ENCODE measurements around the gene STXBP5.

Gene STXBP5

DNA sequence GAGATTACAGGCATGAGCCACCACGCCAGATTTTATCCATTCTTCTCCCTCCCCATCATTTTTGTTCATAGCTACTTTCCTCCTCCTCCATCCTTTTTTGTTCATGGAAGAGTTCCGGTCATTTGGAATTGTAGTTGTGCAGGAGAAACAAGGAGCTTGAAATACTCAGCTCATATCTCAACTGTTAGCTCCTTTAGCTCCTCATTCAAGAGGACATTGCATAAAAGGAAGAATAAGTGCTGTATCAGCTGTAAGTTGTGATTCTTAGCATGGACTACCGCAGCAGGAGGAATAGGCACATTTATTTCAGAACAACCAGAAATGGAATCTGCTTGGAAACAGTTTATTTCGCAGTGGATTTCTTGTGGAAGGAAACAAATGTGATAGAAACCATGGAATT is 7.6 kb downstream of the STXBP5 start:
- no peaks in the 10 kb centered on the region for H3K79me1 ChIP-seq (ENCODE audit: low read length)
- no peak overlapping the region for H2BK120ac ChIP-seq (ENCODE audit: insufficient read depth, low read length, poor library complexity)
- no peak overlapping the region for H4K8ac ChIP-seq (ENCODE audit: low read depth, low read length)
- H3K9me3 ChIP-seq (ENCODE audit: insufficient read depth, low read depth, low read length) = no peaks in the 10 kb centered on the region
- H3K14ac ChIP-seq (ENCODE audit: low read length) = no peak overlapping the region
- H2BK5ac ChIP-seq (ENCODE audit: low read depth, low read length, poor library complexity) = no peak overlapping the region
- no peak overlapping the region for H4K91ac ChIP-seq (ENCODE audit: low read depth, low read length)
- no peak overlapping the region for H3K9ac ChIP-seq (ENCODE audit: low read length)
- H3K27ac ChIP-seq (ENCODE audit: low read depth, low read length) = no peak overlapping the region
- no peak overlapping the region for H4K12ac ChIP-seq (ENCODE audit: low read depth, low read length)
- H3K36me3 ChIP-seq (ENCODE audit: control insufficient read depth in 1 of 2, insufficient read depth in 2 of 2, low read length in 2 of 2) = peaks cover 5 to 6% of the 10 kb centered on the region in 2 experiments
- H3K23ac ChIP-seq (ENCODE audit: low read length) = no peak overlapping the region
- no peaks in the 10 kb centered on the region for H3K79me2 ChIP-seq (ENCODE audit: control insufficient read depth, insufficient read depth, low read length, poor library complexity)
- H3K4me1 ChIP-seq (ENCODE audit: control insufficient read depth in 1 of 2, insufficient read depth in 2 of 2, low read length in 2 of 2) = no peaks in the 10 kb centered on the region
- no CpG with 5 or more reads among the region's 4 CpGs for WGBS (ENCODE audit: extremely low coverage, insufficient coverage, insufficient read length)
- H2BK12ac ChIP-seq (ENCODE audit: low read length) = no peak overlapping the region
- no peak overlapping the region for H3K4ac ChIP-seq (ENCODE audit: low read depth, low read length)
- H3K18ac ChIP-seq (ENCODE audit: low read length) = no peak overlapping the region
- no peaks in the 10 kb centered on the region for H3K27me3 ChIP-seq (ENCODE audit: insufficient read depth, low read length)
- H3K4me2 ChIP-seq (ENCODE audit: low read length) = no peak overlapping the region
- H2AK5ac ChIP-seq (ENCODE audit: low read length) = no peak overlapping the region
- no peak overlapping the region for H2AFZ ChIP-seq (ENCODE audit: insufficient read depth, low read length, poor library complexity)
- DNase-seq = no peak
- no peak overlapping the region for H3K4me3 ChIP-seq (ENCODE audit: low read depth, low read length)

DNA sequence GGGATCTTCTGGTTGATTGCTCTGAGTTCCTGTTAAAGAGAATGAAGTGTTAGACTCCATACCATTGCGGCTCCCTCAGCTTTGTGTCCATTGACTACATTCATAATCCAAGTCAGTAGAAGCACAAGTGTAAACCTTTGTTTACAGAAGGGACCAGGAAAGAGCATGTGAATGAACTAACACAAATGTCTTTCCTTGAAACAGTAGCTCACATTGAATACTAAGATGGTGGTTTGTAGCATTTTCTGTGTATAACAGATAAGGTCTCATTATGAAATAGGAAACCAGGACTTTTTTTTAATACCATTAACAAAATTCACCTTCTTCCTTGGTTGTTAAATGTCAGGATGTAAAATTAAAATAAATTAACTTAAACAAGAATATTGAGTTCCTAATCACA is 8.4 kb downstream of the STXBP5 start:
- H4K12ac ChIP-seq (ENCODE audit: low read depth, low read length) = no peak overlapping the region
- no peak overlapping the region for H3K23ac ChIP-seq (ENCODE audit: low read length)
- no peak overlapping the region for H3K9ac ChIP-seq (ENCODE audit: low read length)
- H4K8ac ChIP-seq (ENCODE audit: low read depth, low read length) = no peak overlapping the region
- H2BK12ac ChIP-seq (ENCODE audit: low read length) = no peak overlapping the region
- no peak overlapping the region for H3K27ac ChIP-seq (ENCODE audit: low read depth, low read length)
- no peaks in the 10 kb centered on the region for H3K27me3 ChIP-seq (ENCODE audit: insufficient read depth, low read length)
- H3K4me2 ChIP-seq (ENCODE audit: low read length) = no peak overlapping the region
- no peaks in the 10 kb centered on the region for H3K79me1 ChIP-seq (ENCODE audit: low read length)
- H2AFZ ChIP-seq (ENCODE audit: insufficient read depth, low read length, poor library complexity) = no peak overlapping the region
- no peak overlapping the region for H3K18ac ChIP-seq (ENCODE audit: low read length)
- peaks cover 5 to 6% of the 10 kb centered on the region in 2 experiments for H3K36me3 ChIP-seq (ENCODE audit: control insufficient read depth in 1 of 2, insufficient read depth in 2 of 2, low read length in 2 of 2)
- H3K9me3 ChIP-seq (ENCODE audit: insufficient read depth, low read depth, low read length) = no peaks in the 10 kb centered on the region
- H2AK5ac ChIP-seq (ENCODE audit: low read length) = no peak overlapping the region
- no peaks in the 10 kb centered on the region for H3K79me2 ChIP-seq (ENCODE audit: control insufficient read depth, insufficient read depth, low read length, poor library complexity)
- no peak overlapping the region for H2BK120ac ChIP-seq (ENCODE audit: insufficient read depth, low read length, poor library complexity)
- DNase-seq = no peak
- H3K14ac ChIP-seq (ENCODE audit: low read length) = no peak overlapping the region
- H2BK5ac ChIP-seq (ENCODE audit: low read depth, low read length, poor library complexity) = no peak overlapping the region
- H4K91ac ChIP-seq (ENCODE audit: low read depth, low read length) = no peak overlapping the region
- whole genome bisulfite sequencing (ENCODE audit: extremely low coverage, insufficient coverage, insufficient read length) = no CpG with 5 or more reads among the region's 1 CpG
- no peaks in the 10 kb centered on the region for H3K4me1 ChIP-seq (ENCODE audit: control insufficient read depth in 1 of 2, insufficient read depth in 2 of 2, low read length in 2 of 2)
- H3K4ac ChIP-seq (ENCODE audit: low read depth, low read length) = no peak overlapping the region
- H3K4me3 ChIP-seq (ENCODE audit: low read depth, low read length) = no peak overlapping the region

DNA sequence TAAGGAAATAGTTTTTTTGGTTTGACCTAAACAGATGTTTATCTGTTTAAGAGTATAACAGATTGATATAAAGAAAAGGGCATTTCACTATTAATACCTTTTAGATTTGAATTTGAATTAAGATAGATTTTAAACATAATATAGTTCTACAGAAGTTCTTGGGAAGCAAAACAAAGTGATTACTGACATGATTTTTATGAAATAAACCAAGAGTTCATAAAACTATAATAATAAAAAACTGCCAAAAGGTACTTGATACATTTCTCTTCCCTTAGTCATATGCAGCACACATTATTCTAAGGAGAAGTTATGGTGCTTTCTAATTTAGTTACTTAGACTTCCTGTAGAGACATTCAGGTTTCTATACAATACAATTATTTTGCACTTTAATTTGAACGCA is 9.6 kb downstream of the STXBP5 start:
- no peak overlapping the region for H4K12ac ChIP-seq (ENCODE audit: low read depth, low read length)
- no peak overlapping the region for H3K23ac ChIP-seq (ENCODE audit: low read length)
- H3K4me2 ChIP-seq (ENCODE audit: low read length) = no peak overlapping the region
- H4K91ac ChIP-seq (ENCODE audit: low read depth, low read length) = no peak overlapping the region
- no peak overlapping the region for H2BK12ac ChIP-seq (ENCODE audit: low read length)
- no peak overlapping the region for H3K4ac ChIP-seq (ENCODE audit: low read depth, low read length)
- H2BK5ac ChIP-seq (ENCODE audit: low read depth, low read length, poor library complexity) = no peak overlapping the region
- H3K79me1 ChIP-seq (ENCODE audit: low read length) = no peaks in the 10 kb centered on the region
- no peaks in the 10 kb centered on the region for H3K79me2 ChIP-seq (ENCODE audit: control insufficient read depth, insufficient read depth, low read length, poor library complexity)
- no peaks in the 10 kb centered on the region for H3K9me3 ChIP-seq (ENCODE audit: insufficient read depth, low read depth, low read length)
- H3K14ac ChIP-seq (ENCODE audit: low read length) = no peak overlapping the region
- no peak overlapping the region for H2AK5ac ChIP-seq (ENCODE audit: low read length)
- no peak for DNase-seq
- H4K8ac ChIP-seq (ENCODE audit: low read depth, low read length) = no peak overlapping the region
- H2AFZ ChIP-seq (ENCODE audit: insufficient read depth, low read length, poor library complexity) = no peak overlapping the region
- H3K18ac ChIP-seq (ENCODE audit: low read length) = no peak overlapping the region
- H3K36me3 ChIP-seq (ENCODE audit: control insufficient read depth in 1 of 2, insufficient read depth in 2 of 2, low read length in 2 of 2) = peaks cover 5 to 9% of the 10 kb centered on the region in 2 experiments
- H2BK120ac ChIP-seq (ENCODE audit: insufficient read depth, low read length, poor library complexity) = no peak overlapping the region
- no peaks in the 10 kb centered on the region for H3K27me3 ChIP-seq (ENCODE audit: insufficient read depth, low read length)
- no peaks in the 10 kb centered on the region for H3K4me1 ChIP-seq (ENCODE audit: control insufficient read depth in 1 of 2, insufficient read depth in 2 of 2, low read length in 2 of 2)
- WGBS (ENCODE audit: extremely low coverage, insufficient coverage, insufficient read length) = no CpG with 5 or more reads among the region's 1 CpG
- H3K27ac ChIP-seq (ENCODE audit: low read depth, low read length) = no peak overlapping the region
- H3K4me3 ChIP-seq (ENCODE audit: low read depth, low read length) = no peak overlapping the region
- H3K9ac ChIP-seq (ENCODE audit: low read length) = no peak overlapping the region

DNA sequence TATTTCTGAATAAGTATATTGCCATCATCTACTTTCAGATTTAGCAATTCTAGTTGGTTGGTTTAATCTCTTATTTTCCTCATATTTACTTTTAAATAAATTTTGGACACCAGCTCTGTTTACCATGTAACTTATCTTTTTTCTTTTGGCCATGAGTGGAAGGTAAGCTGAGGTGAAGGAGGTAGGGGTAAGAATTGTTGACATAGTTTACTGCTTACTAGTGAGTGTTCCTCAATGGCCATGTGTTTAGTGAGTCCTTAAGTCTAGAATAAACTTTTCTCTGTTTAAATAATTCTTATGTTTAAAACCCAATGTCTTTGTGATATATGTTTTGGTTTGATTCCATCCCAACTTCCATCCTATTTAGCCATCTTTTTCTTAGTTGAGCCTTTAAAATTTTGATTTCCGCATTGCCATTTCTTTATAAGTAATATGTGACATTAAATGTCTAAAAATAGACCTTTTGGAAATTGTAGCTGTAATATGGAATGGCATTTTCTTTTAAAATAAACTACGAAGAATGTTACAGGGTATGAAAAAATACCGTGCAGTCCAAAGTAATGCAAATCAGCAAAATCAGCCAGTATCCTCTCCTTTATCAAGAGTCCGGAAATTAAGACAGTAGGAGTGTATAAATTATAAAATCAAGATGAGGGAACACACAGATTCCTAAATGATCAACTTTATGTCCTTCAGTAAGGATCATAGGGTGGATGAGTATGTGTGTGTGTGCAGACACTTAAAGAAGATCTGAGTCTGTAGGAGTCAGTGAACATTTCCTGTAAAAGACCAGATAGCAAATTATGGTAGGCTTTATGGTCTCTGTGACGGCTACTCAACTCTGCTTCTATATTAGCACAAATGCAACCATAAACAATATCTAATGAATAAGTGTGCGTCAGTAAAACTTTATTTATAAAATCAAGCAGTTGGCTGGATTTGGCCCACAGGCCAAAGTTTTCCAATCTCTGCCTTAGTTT is 10.3 kb downstream of the STXBP5 start:
- Histone ChIP-seq H3K4me1 (ENCODE audit: control insufficient read depth in 1 of 2, insufficient read depth in 2 of 2, low read length in 2 of 2) (no peaks in the 10 kb centered on the region), H2AFZ (ENCODE audit: insufficient read depth, low read length, poor library complexity) (no peak overlapping the region), H2BK12ac (ENCODE audit: low read length) (no peak overlapping the region), H3K18ac (ENCODE audit: low read length) (no peak overlapping the region), H3K36me3 (ENCODE audit: control insufficient read depth in 1 of 2, insufficient read depth in 2 of 2, low read length in 2 of 2) (peaks cover 5 to 9% of the 10 kb centered on the region in 2 experiments), H3K9me3 (ENCODE audit: insufficient read depth, low read depth, low read length) (no peaks in the 10 kb centered on the region), H3K14ac (ENCODE audit: low read length) (no peak overlapping the region), H2BK120ac (ENCODE audit: insufficient read depth, low read length, poor library complexity) (no peak overlapping the region), H4K91ac (ENCODE audit: low read depth, low read length) (no peak overlapping the region), H3K4me2 (ENCODE audit: low read length) (no peak overlapping the region), H2AK5ac (ENCODE audit: low read length) (no peak overlapping the region), H2BK5ac (ENCODE audit: low read depth, low read length, poor library complexity) (no peak overlapping the region), H4K8ac (ENCODE audit: low read depth, low read length) (no peak overlapping the region), H3K27ac (ENCODE audit: low read depth, low read length) (no peak overlapping the region), H3K4me3 (ENCODE audit: low read depth, low read length) (no peak overlapping the region), H3K23ac (ENCODE audit: low read length) (no peak overlapping the region), H3K79me2 (ENCODE audit: control insufficient read depth, insufficient read depth, low read length, poor library complexity) (no peaks in the 10 kb centered on the region), H3K9ac (ENCODE audit: low read length) (no peak overlapping the region), H4K12ac (ENCODE audit: low read depth, low read length) (no peak overlapping the region), H3K79me1 (ENCODE audit: low read length) (no peaks in the 10 kb centered on the region), H3K4ac (ENCODE audit: low read depth, low read length) (no peak overlapping the region), H3K27me3 (ENCODE audit: insufficient read depth, low read length) (no peaks in the 10 kb centered on the region)
- WGBS (ENCODE audit: extremely low coverage, insufficient coverage, insufficient read length) = no CpG with 5 or more reads among the region's 6 CpGs
- DNase-seq = peak in 1 of 2 donors; percentile 30
